ENCODE data around the gene VRK2. TPM values are rescaled to one million over a fixed set of nuclear protein-coding genes. Genes with fewer than 3 reads are reported as not detected.
A peak's percentile ranks its signal among the peaks of the same experiment; 100 is the strongest.

VRK2 gene
- total RNA-seq, 1 donor, result 47.1 TPM

DNA sequence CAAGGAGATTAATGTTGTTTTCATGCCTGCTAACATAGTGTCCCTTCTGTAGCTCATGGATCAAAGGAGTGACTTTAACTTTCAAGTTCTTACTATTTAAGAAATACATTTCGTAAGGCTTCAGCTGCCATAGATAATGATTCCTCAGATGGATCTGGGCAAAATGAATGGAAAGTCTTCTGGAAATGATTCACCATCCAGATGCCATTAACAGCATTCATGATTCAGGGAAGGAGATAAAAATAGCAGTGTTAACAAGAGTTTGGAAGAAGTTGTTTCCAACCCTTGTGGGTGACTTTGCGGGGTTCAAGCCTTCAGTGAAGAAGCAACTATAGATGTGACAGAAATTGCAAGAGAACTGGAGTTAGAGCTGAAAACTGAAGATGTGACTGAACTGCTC, 17.0 kb downstream of the VRK2 start:
- TF ChIP-seq, protein P1, sequence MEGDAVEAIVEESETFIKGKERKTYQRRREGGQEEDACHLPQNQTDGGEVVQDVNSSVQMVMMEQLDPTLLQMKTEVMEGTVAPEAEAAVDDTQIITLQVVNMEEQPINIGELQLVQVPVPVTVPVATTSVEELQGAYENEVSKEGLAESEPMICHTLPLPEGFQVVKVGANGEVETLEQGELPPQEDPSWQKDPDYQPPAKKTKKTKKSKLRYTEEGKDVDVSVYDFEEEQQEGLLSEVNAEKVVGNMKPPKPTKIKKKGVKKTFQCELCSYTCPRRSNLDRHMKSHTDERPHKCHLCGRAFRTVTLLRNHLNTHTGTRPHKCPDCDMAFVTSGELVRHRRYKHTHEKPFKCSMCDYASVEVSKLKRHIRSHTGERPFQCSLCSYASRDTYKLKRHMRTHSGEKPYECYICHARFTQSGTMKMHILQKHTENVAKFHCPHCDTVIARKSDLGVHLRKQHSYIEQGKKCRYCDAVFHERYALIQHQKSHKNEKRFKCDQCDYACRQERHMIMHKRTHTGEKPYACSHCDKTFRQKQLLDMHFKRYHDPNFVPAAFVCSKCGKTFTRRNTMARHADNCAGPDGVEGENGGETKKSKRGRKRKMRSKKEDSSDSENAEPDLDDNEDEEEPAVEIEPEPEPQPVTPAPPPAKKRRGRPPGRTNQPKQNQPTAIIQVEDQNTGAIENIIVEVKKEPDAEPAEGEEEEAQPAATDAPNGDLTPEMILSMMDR (IDR thresholded peaks at IDR 0.05; ENCODE audit: insufficient read depth, low read length), result no peak
- H3K4me3 ChIP-seq (ENCODE audit: low read depth, low read length), result no peak overlapping the region
- DNase-seq (ENCODE audit: low read depth), result peak; percentile 81

- no peak for DNase-seq (ENCODE audit: low read depth)
- TF ChIP-seq, protein P1 (IDR thresholded peaks at IDR 0.05; ENCODE audit: insufficient read depth, low read length), result no peak
- H3K4me3 ChIP-seq (ENCODE audit: low read depth, low read length), result no peak overlapping the region
These were observed 17.5 kb downstream of the VRK2 start for GRCh38 chr2:58064086-58064485.

DNA sequence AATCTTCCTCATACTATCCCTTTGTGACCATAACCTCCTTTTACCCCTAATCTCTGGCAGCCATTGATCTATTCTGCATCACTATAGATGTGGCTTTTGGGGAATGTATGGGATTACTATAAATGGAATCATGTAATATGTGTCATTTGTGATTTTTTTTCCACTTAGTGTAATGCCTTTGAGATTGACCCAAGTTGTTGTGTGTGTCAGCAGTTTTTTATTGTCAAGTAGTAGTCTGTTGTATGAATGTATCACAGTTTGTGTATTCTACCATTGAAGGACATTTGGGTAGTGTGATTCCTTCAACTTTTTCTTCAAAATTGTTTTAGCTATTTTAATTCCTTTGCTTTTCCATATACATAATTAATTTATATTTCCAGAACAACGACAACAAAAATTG, 18.6 kb downstream of the VRK2 start:
- DNase-seq (ENCODE audit: low read depth), result no peak
- TF ChIP-seq, protein P1 (IDR thresholded peaks at IDR 0.05; ENCODE audit: insufficient read depth, low read length), result no peak
- no peak overlapping the region for H3K4me3 ChIP-seq (ENCODE audit: low read depth, low read length)

DNA sequence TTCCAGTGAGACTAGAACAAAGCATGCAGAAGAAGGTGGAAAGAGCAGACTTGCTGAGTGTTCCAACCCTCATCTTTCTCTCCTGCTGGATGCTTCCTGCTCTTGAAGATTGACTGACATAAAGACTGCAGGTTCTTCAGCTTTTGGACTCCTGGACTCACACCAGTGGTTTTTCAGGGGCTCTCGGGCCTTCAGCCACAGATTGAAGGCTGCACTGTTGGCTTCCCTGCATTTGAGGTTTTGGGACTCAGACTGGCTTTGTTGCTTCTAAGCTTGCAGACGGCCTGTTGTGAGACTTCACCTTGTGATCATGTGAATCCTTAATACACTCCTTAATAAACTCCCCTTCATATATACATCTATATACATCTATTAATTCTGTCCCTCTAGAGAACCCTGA, 20.4 kb downstream of the VRK2 start:
- TF ChIP-seq, protein P1 (IDR thresholded peaks at IDR 0.05; ENCODE audit: insufficient read depth, low read length), result no peak
- no peak overlapping the region for H3K4me3 ChIP-seq (ENCODE audit: low read depth, low read length)
- no peak for DNase-seq (ENCODE audit: low read depth)

DNA sequence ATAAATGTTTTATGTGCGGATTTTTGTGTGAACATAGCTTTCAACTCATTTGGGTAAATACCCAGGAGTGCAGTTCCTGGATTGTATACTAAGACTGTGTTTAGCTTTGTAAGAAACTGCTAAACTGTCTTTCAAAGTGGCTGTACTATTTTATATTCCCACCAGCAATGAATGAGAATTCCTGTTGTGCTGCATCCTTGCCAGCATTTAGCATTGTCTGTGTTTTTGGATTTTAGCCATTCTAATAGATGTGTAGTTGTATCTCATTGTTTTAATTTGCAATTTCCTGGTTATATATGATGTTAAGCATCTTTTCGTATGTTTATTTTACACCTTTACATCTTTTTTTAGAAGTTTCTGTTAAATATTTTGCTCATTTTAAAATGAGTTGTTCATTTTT, 24.2 kb downstream of the VRK2 start:
- TF ChIP-seq, protein P1 (IDR thresholded peaks at IDR 0.05; ENCODE audit: insufficient read depth, low read length), result no peak
- H3K4me3 ChIP-seq (ENCODE audit: low read depth, low read length), result no peak overlapping the region

GRCh38 chr2:58072102-58072501, 25.5 kb downstream of the VRK2 start:
- DNase-seq (ENCODE audit: low read depth), result no peak
- TF ChIP-seq, protein P1 (IDR thresholded peaks at IDR 0.05; ENCODE audit: insufficient read depth, low read length), result no peak
- no peak overlapping the region for H3K4me3 ChIP-seq (ENCODE audit: low read depth, low read length)

More for the DNA sequence above, 24.2 kb downstream of the VRK2 start:
- no peak for DNase-seq (ENCODE audit: low read depth)

DNA sequence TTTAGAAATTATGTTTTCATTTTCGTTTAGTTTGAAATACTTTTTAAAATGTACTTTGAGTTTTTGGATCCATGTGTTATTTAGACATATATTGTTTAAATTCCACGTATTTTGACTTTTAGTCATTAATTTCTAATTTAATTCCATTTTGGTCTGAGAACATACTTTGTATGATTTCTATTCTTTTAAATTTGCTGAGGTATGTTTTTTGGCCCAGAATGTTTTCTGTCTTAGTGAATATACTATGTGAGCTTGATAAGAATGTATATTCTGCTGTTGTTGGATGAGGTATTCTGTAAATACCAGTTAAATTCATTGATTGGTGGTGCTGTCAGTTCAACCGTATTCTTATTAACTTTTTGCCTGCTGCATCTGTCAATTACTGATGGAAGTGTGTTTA, 26.4 kb downstream of the VRK2 start:
- DNase-seq (ENCODE audit: low read depth), result no peak
- H3K4me3 ChIP-seq (ENCODE audit: low read depth, low read length), result no peak overlapping the region
- TF ChIP-seq, protein P1 (IDR thresholded peaks at IDR 0.05; ENCODE audit: insufficient read depth, low read length), result no peak
